Muscle of leg (tissue), 11 donors: Measurements from ENCODE around the gene NPR1. TPM values are rescaled to one million over a fixed set of nuclear protein-coding genes. Genes with fewer than 3 reads are reported as not detected.

Experiments
- DNase-seq: peaks from one replicate; pipeline ENCODE4 v3.0.0; 2013
- H3K27ac ChIP-seq: one replicate; pipeline ENCODE4 v1.5.1; 2013; ENCODE audit warnings: mild to moderate bottlenecking, low read length, control low read depth
- H3K27me3 ChIP-seq: one replicate; pipeline ENCODE4 v1.6.1; 2013; ENCODE audit warnings: low read length; ENCODE audit not compliant: control insufficient read depth, insufficient read depth
- H3K36me3 ChIP-seq: one replicate; pipeline ENCODE4 v1.6.1; 2013; ENCODE audit warnings: low read length; ENCODE audit not compliant: control insufficient read depth, insufficient read depth
- H3K4me1 ChIP-seq: one replicate; pipeline ENCODE4 v1.6.1; 2013; ENCODE audit warnings: low read length; ENCODE audit not compliant: control insufficient read depth, insufficient read depth
- H3K4me3 ChIP-seq: one replicate; pipeline ENCODE4 v1.5.1; 2013; ENCODE audit warnings: low read length, control low read depth
- H3K9me3 ChIP-seq: replicated peaks from 2 replicates; pipeline ENCODE4 v1.6.1; 2013; ENCODE audit warnings: low read depth, low read length; ENCODE audit not compliant: control insufficient read depth
- WGBS: methylation state at CpG from one replicate; pipeline ENCODE4 v1.1.5; 2013; ENCODE audit warnings: missing lambda C conversion rate; ENCODE audit not compliant: insufficient coverage; 5-methylcytosine and 5-hydroxymethylcytosine counted together
- polyA plus RNA-seq, 8 donors: library from polyadenylated mRNA; unstranded; fragments of 120-200 nt; gene quantifications; one replicate each; pipeline versions ENCODE4 v1.2.1 to v1.2.3, GENCODE V29; 2013; ENCODE audit warnings: inconsistent platforms in 1 of 8, low replicate concordance in 1 of 8; ENCODE audit not compliant: insufficient read length in 8 of 8, insufficient read depth in 1 of 8
- total RNA-seq: library from RNA; stranded (reverse); fragments of 120-200 nt; gene quantifications from one replicate; pipeline ENCODE4 v1.2.4, GENCODE V29; 2013

Gene NPR1
- total and polyA plus RNA-seq, 9 donors = 12.7 to 17.4 (median 14.9) TPM

DNA sequence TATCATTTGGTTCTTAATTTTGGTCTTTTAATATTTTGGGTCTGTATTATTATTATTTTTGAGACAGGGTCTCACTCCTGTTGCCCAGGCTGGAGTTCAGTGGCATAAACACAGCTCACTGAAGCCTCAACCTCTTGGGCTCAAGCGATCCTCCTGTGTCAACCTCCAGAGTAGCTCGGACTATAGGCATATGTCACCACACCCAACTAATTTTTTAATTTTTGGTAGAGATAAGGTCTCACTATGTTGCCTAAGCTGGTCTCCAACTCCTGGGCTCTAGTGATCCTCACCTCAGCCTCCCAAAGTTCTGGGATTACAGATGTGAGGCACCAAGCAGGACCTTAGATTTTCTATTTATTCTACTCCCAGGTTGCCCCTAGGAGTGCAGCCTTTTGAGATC is 5.0 kb upstream of the NPR1 start:
- peaks cover 8% of the 10 kb centered on the region for H3K27me3 ChIP-seq
- H3K27ac ChIP-seq = no peak overlapping the region
- DNase-seq = no peak
- H3K4me3 ChIP-seq = no peak overlapping the region
- H3K36me3 ChIP-seq = peaks cover 12% of the 10 kb centered on the region
- WGBS = no CpG with 5 or more reads among the region's 2 CpGs
- peaks cover 19% of the 10 kb centered on the region for H3K4me1 ChIP-seq
- H3K9me3 ChIP-seq = no peaks in the 10 kb centered on the region

DNA sequence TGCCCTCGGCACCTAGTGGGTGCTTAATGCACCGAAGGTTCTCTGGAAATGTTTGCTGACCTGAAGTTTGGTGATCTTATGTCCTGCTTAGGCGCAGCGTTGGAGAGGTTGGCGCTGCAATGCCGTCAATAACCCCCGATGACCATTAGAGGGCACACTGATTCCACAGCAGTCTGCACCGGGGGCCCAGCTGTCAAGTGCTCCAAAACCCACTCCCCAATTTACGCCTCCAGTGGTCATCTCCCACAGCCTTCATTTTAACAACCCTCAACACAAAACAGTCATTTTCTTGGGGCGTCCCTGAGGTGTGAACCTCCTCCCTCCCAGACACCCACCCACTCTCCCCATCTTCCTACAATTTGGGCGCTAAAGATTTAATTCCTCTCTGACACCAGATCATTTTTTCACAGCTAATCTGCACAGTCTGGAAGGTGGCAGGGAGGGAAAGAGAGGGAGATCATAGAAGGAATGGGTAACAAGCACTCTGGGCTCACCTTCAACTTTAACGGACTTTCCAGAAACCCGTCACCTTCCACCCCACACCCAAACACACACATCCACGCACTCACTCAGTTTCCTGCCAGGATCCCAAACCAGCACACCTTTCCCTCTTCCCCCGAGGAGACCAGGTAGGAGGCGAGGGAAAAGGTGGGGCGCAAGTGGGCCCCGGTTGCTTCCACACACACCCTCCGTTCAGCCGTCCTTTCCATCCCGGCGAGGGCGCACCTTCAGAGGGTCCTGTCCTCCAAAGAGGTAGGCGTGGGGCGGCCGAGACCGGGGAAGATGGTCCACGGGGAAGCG is 570 bp upstream of the NPR1 start:
- DNase-seq = peak; percentile 65
- Histone ChIP-seq H3K36me3 (peaks cover 4% of the 10 kb centered on the region), H3K4me3 (peak overlapping the region; percentile 47), H3K27me3 (peaks cover 50% of the 10 kb centered on the region), H3K27ac (no peak overlapping the region), H3K9me3 (no peaks in the 10 kb centered on the region), H3K4me1 (peaks cover 15% of the 10 kb centered on the region)
- WGBS = 3% methylated on average over 19 of the region's 29 CpGs

DNA sequence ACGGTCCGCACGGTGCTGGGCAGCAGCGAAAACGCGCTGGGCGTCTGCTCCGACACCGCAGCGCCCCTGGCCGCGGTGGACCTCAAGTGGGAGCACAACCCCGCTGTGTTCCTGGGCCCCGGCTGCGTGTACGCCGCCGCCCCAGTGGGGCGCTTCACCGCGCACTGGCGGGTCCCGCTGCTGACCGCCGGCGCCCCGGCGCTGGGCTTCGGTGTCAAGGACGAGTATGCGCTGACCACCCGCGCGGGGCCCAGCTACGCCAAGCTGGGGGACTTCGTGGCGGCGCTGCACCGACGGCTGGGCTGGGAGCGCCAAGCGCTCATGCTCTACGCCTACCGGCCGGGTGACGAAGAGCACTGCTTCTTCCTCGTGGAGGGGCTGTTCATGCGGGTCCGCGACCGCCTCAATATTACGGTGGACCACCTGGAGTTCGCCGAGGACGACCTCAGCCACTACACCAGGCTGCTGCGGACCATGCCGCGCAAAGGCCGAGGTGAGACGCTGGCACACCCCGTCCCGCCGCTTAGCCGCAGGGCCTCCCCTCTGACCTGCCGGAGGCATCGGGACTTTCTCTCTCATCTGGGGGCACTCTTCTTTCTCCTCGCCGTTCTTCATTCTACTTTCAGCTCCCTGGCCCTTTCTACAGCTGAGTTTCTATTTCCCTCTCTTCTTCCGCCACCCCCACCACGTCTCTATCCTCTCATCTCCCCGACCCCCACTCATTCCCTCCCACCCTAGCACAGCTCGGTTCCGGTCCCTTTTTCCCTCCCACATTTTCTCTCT is 1.0 kb downstream of the NPR1 start:
- no peak overlapping the region for H3K27ac ChIP-seq

GRCh38 chr1:153680120-153680403 is 1.6 kb downstream of the NPR1 start:
- Histone ChIP-seq H3K4me3 (peak overlapping the region; percentile 47), H3K36me3 (peaks cover 4% of the 10 kb centered on the region), H3K9me3 (no peaks in the 10 kb centered on the region), H3K27ac (no peak overlapping the region), H3K4me1 (peaks cover 15% of the 10 kb centered on the region), H3K27me3 (peaks cover 62% of the 10 kb centered on the region)
- no peak for DNase-seq
- WGBS = 2% methylated on average over 10 of the region's 10 CpGs

More for the DNA sequence above, 1.0 kb downstream of the NPR1 start:
- no peaks in the 10 kb centered on the region for H3K9me3 ChIP-seq
- H3K36me3 ChIP-seq = peaks cover 4% of the 10 kb centered on the region
- under 1% methylated on average over 73 of the region's 73 CpGs for WGBS
- H3K4me1 ChIP-seq = peaks cover 15% of the 10 kb centered on the region
- DNase-seq = peak; percentile 44
- peak overlapping the region; percentile 47 for H3K4me3 ChIP-seq
- H3K27me3 ChIP-seq = peaks cover 58% of the 10 kb centered on the region

GRCh38 chr1:153682730-153683129 is 4.2 kb downstream of the NPR1 start:
- DNase-seq = no peak
- Histone ChIP-seq H3K27ac (no peak overlapping the region), H3K9me3 (no peaks in the 10 kb centered on the region), H3K36me3 (peaks cover 4% of the 10 kb centered on the region), H3K4me3 (no peak overlapping the region), H3K27me3 (peaks cover 61% of the 10 kb centered on the region), H3K4me1 (peaks cover 14% of the 10 kb centered on the region)
- 61% methylated on average over 5 of the region's 7 CpGs for WGBS

DNA sequence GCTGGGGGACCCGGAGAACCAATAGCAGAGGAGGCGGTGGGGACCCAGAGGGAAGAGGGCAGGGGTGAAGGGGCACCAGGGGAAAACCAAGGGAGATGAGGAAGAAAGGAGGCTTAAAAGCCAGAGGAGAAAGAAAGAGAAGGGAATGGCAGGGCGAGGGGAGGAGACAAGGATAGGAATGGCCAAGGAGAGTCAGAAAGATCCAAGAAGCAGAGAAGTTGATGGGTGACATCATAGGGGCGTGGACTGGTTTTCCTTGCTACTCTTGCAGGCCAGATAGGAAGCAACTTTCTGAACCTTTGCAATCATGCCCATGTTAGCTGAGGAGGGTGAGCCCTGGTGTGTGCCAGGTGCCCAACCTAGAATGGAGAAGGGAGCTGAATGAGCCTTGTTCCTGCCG is 5.4 kb downstream of the NPR1 start:
- 79% methylated on average over 5 of the region's 5 CpGs for WGBS

DNA sequence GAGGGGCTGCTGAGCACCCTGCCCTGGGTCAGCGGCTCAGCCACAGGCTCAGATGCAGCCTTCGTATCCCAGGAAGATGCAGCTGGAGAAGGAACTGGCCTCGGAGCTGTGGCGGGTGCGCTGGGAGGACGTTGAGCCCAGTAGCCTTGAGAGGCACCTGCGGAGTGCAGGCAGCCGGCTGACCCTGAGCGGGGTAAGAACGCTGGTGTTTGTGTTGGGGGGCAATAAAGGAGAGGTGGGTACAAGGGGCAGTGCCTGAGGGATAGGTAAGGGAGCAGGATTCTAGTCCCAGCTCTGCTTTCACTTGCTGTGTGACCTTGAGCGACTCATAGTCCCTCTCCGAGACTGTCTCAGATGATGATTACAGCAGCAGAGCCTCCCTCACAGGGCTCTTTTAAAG is 6.4 kb downstream of the NPR1 start:
- WGBS = 90% methylated on average over 8 of the region's 12 CpGs
- Histone ChIP-seq H3K36me3 (peaks cover 4% of the 10 kb centered on the region), H3K9me3 (no peaks in the 10 kb centered on the region), H3K27me3 (peaks cover 40% of the 10 kb centered on the region), H3K4me3 (no peak overlapping the region), H3K4me1 (peaks cover 2% of the 10 kb centered on the region), H3K27ac (no peak overlapping the region)
- DNase-seq = no peak

More for the DNA sequence above, 5.4 kb downstream of the NPR1 start:
- H3K9me3 ChIP-seq = no peaks in the 10 kb centered on the region
- H3K27ac ChIP-seq = no peak overlapping the region
- H3K4me1 ChIP-seq = peaks cover 5% of the 10 kb centered on the region
- peak; percentile 32 for DNase-seq
- H3K36me3 ChIP-seq = peaks cover 4% of the 10 kb centered on the region
- H3K27me3 ChIP-seq = peaks cover 50% of the 10 kb centered on the region
- H3K4me3 ChIP-seq = no peak overlapping the region

- WGBS = 72% methylated on average over 7 of the region's 11 CpGs
These were observed 7.3 kb downstream of the NPR1 start for GRCh38 chr1:153685544-153686340.

GRCh38 chr1:153687346-153688125 is 9.0 kb downstream of the NPR1 start:
- H3K36me3 ChIP-seq = peaks cover 3% of the 10 kb centered on the region
- 86% methylated on average over 10 of the region's 16 CpGs for WGBS

More at GRCh38 chr1:153685544-153686340, 7.3 kb downstream of the NPR1 start:
- Histone ChIP-seq H3K36me3 (peaks cover 4% of the 10 kb centered on the region), H3K27me3 (peaks cover 31% of the 10 kb centered on the region), H3K27ac (no peak overlapping the region), H3K4me3 (no peak overlapping the region), H3K4me1 (no peaks in the 10 kb centered on the region), H3K9me3 (no peaks in the 10 kb centered on the region)
- DNase-seq = no peak

More at GRCh38 chr1:153687346-153688125, 9.0 kb downstream of the NPR1 start:
- Histone ChIP-seq H3K9me3 (no peaks in the 10 kb centered on the region), H3K4me1 (no peaks in the 10 kb centered on the region), H3K4me3 (no peak overlapping the region), H3K27me3 (peaks cover 14% of the 10 kb centered on the region), H3K27ac (no peak overlapping the region)
- no peak for DNase-seq
